HG03139 (cell line): ENCODE results near the gene ANKRD6.

Experiments used
- ATAC-seq: cut with Tn5 transposase; IDR thresholded peaks from one replicate; pipeline ENCODE4 v1.9.1; 2021; ENCODE audit not compliant: unreplicated experiment

Gene ANKRD6

GRCh38 chr6:89682991-89683390, 250.0 kb downstream of the ANKRD6 start:
- no peak for ATAC-seq
